Prostate gland (tissue), 2 donors: ENCODE data around the gene MYBBP1A.

Experiments used
- POLR2A ChIP-seq: fragments of 450-650 bp; IDR thresholded peaks from one replicate; pipeline ENCODE4 v1.6.1; 2016; ENCODE audit warnings: antibody characterized with exemption, mild to moderate bottlenecking
- POLR2AphosphoS5 ChIP-seq: sonication (generic); formaldehyde crosslinking; IDR thresholded peaks from one replicate; pipeline ENCODE4 v1.6.1; 2017; ENCODE audit warnings: antibody characterized with exemption
- TF ChIP-seq, protein P1 (sequence below), 4 experiments: fragments of 200-600 bp in 2 of 4; fragments of 450-650 bp in 2 of 4; sonication (generic) in 2 of 4; IDR thresholded peaks; 1 replicate in 3 of 4; 2 replicates in 1 of 4; pipeline ENCODE4 v1.5.1; 2016 to 2019; ENCODE audit warnings: antibody characterized with exemption in 4 of 4, mild to moderate bottlenecking in 2 of 4, moderate library complexity in 2 of 4

DNA sequence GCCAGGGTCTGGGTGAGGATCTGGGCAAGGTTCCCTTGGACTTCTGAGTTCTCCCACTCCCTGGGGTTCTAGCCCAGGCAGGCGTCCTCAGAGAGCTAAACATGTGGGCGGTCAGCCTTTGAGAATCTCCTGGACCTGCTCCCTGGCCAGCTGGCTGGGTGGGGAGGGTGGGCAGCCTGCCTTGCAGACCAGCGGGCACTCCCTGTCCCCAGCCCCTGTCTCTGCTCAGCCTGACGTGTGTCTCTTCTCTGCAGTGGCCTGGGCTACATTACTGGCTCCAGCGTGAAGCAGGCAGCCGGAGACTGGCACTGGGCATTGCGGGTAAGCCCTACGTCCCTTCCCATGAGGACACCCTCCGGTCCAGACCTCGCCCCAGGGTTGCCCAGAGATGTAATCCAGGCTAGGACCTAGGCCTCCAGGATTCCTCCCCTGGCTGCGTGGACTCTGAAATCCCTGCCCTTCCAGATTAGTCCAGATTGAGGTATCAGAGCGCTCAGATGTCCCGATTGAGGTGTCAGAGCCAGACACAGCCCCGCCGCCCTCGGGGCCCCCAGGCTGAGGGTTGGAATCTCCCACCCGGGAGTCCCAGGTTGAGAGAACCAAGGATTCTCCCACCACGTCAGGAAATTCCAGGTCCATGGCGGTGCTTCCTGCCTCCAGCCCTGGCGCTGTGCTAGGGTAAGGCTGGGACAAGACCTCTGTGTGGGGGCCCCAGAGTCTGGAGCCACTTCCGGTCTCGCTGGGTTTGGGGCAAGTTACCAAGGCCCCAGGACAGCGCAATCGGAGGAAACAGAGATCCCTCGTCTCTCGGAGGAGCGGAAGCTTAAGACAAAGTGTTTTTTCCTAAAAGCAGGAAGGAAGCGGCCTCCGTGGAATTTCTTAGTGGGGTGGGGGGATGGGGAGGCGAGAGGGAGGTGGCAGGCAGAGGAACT, 24.1 kb downstream of the MYBBP1A start:
- TF ChIP-seq, protein P1, sequence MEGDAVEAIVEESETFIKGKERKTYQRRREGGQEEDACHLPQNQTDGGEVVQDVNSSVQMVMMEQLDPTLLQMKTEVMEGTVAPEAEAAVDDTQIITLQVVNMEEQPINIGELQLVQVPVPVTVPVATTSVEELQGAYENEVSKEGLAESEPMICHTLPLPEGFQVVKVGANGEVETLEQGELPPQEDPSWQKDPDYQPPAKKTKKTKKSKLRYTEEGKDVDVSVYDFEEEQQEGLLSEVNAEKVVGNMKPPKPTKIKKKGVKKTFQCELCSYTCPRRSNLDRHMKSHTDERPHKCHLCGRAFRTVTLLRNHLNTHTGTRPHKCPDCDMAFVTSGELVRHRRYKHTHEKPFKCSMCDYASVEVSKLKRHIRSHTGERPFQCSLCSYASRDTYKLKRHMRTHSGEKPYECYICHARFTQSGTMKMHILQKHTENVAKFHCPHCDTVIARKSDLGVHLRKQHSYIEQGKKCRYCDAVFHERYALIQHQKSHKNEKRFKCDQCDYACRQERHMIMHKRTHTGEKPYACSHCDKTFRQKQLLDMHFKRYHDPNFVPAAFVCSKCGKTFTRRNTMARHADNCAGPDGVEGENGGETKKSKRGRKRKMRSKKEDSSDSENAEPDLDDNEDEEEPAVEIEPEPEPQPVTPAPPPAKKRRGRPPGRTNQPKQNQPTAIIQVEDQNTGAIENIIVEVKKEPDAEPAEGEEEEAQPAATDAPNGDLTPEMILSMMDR (IDR thresholded peaks at IDR 0.05): no peak
- no peak for TF ChIP-seq POLR2A
- TF ChIP-seq POLR2AphosphoS5: no peak
